Right atrium auricular region (tissue), 2 donors: Measurements from ENCODE around the gene LRCH3. TPM values are rescaled to one million over a fixed set of nuclear protein-coding genes. Genes with fewer than 3 reads are reported as not detected.

Experiments
- DNase-seq: peaks from one replicate; pipeline ENCODE4 v3.0.0-alpha.2; 2019; ENCODE audit warnings: low spot score
- H3K27ac ChIP-seq, 2 donors: fragments of 200-600 bp; sonication (generic); 1 replicate in 1 of 2; 2 replicates in 1 of 2; pipeline ENCODE4 v1.5.1; 2016 to 2019
- H3K27me3 ChIP-seq, 2 donors: fragments of 200-600 bp; sonication (generic); one replicate each; pipeline versions ENCODE4 v1.5.1 to v1.6.0; 2017 to 2019
- H3K36me3 ChIP-seq: fragments of 200-600 bp; sonication (generic); one replicate; pipeline ENCODE4 v1.5.1; 2016
- H3K4me1 ChIP-seq, 2 donors: fragments of 200-600 bp; sonication (generic); one replicate each; pipeline versions ENCODE4 v1.5.1 to v1.6.0; 2017 to 2019
- H3K4me3 ChIP-seq, 2 donors: fragments of 200-600 bp; sonication (generic); 1 replicate in 1 of 2; 2 replicates in 1 of 2; pipeline ENCODE4 v1.5.1; 2017 to 2019; ENCODE audit warnings: mild to moderate bottlenecking in 1 of 2, moderate library complexity in 1 of 2
- H3K9me3 ChIP-seq, 2 donors: fragments of 200-600 bp; sonication (generic); one replicate each; pipeline ENCODE4 v1.5.1; 2019
- CTCF ChIP-seq, 2 donors: fragments of 200-600 bp; sonication (generic); IDR thresholded peaks; one replicate each; pipeline ENCODE4 v1.5.1; 2019; ENCODE audit warnings: antibody characterized with exemption in 2 of 2
- total RNA-seq, 2 donors: library from RNA; depleted of rRNA; stranded (reverse); fragments of >200 nt; gene quantifications; one replicate each; pipeline ENCODE4 v1.1.0, GENCODE V29; 2016

The LRCH3 gene
- total RNA-seq, 2 donors from 2014 or later: 22.2 to 23.4 TPM

DNA sequence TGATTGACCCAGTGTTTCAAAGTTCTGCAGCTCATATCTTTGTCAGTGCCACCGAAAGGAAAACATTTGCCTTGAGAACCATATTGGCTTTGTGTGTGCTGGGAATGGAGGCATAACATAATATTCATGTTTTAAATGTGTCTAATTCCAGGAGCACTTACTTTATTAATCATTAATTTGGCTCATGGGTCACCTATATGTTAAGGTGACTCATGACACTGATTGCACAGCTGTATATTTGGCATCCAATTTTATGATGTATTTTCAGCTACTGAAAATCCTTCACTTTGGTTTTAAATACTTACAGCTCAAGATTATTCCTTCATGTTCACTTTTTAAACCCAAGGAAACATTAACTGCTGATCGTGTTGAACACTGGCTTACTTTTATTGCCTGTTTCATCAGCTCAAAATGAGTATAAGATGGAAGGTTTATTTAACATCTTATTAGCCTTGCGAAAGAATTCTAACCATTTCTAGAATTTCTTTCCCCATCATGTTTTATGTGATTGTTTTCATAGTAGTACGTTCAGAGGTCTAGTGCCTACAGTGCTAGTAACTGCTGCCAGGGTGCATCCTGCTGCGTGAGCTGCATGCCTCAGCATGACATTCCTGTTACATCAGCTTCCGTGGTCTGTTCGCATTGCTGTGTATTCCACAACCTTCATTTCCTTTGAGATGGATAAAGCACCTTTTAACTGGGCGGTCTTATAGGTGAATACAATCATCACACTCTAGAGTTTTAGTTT lies 63.7 kb downstream of the LRCH3 start:
- Histone ChIP-seq H3K27ac (no peak overlapping the region), H3K9me3 (no peaks in the 10 kb centered on the region), H3K4me1 (no peaks in the 10 kb centered on the region), H3K36me3 (peaks cover 45% of the 10 kb centered on the region), H3K27me3 (no peaks in the 10 kb centered on the region), H3K4me3 (no peak overlapping the region)
- no peak for DNase-seq
- TF ChIP-seq CTCF (IDR thresholded peaks at IDR 0.05): no peak

- Histone ChIP-seq H3K27ac (no peak overlapping the region), H3K9me3 (no peaks in the 10 kb centered on the region), H3K4me3 (no peak overlapping the region), H3K36me3 (peaks cover 45% of the 10 kb centered on the region), H3K4me1 (no peaks in the 10 kb centered on the region), H3K27me3 (no peaks in the 10 kb centered on the region)
- no peak for TF ChIP-seq CTCF (IDR thresholded peaks at IDR 0.05)
- DNase-seq: no peak
These were observed 64.5 kb downstream of the LRCH3 start for GRCh38 chr3:197855571-197855970.

DNA sequence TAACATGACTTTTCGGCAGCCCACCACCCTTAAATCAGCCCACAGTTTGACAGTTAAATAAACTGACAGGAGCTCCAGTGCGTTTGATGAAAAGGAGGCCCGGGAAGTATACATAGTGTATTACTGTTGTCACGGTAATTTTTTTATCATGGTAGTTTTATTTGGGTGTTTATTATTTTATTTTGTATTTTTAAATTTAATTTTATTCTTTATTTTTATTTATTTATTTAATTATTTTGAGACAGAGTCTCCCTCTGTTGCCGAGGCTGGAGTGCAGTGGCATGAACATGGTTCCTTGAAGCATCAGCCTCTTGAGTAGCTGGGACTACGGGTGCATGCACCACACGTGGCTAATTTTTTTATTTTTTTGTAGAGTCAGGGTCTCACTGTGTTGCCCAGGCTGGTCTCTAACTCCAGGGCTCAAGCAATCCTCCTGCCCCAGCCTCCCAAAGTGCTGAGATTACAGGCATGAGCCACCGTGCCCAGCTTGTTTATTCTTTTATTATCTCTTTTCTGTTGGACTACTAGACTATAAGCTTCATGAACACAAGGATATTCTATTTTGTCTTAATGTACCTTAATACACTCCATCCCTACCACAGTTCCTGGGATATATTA lies 65.3 kb downstream of the LRCH3 start:
- Histone ChIP-seq H3K9me3 (no peaks in the 10 kb centered on the region), H3K27me3 (no peaks in the 10 kb centered on the region), H3K4me1 (no peaks in the 10 kb centered on the region), H3K36me3 (peaks cover 45% of the 10 kb centered on the region), H3K4me3 (no peak overlapping the region), H3K27ac (no peak overlapping the region)
- no peak for DNase-seq
- TF ChIP-seq CTCF (IDR thresholded peaks at IDR 0.05): no peak

DNA sequence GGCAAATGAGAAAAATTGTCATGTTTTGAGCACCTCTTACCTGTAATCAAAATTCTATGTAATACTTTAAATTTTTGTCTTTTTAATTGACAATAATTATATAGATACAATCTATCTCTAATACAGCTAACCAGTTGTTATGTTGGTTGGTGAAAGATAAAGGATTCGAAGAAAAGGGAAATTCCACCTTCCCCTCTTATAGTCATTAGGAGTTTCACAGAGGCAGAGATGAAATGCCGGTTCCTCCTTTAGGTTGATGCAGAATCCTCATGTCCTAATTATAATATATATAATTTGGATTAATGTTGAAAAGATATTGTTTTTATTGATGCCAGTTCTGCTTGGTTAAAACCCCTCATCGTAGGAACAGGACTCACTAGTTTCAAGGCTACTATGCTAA lies 67.1 kb downstream of the LRCH3 start:
- peaks cover 31% of the 10 kb centered on the region for H3K36me3 ChIP-seq
- no peaks in the 10 kb centered on the region for H3K4me1 ChIP-seq
- no peak overlapping the region for H3K4me3 ChIP-seq
- no peaks in the 10 kb centered on the region for H3K9me3 ChIP-seq
- DNase-seq: no peak
- no peak overlapping the region for H3K27ac ChIP-seq
- no peak for TF ChIP-seq CTCF (IDR thresholded peaks at IDR 0.05)
- no peaks in the 10 kb centered on the region for H3K27me3 ChIP-seq

DNA sequence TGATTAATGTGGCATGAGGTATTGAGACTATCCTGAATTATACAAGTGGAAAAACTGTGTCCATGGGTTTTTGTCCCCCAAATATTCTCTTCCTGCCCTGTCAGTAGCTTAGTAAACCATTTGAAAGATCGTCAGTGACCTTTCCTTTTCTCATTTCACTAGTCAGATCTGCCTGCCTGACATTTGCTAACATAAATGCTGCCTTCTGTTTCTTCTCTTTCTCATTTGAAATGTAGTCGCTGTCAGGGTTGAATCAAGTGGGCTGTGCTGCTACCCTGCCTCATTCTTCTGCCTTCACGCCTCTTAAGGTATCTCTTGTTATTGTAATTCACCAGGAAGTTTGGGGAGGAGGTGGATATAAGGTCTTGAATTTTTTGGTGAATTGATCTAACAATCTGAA lies 67.5 kb downstream of the LRCH3 start:
- H3K9me3 ChIP-seq: no peaks in the 10 kb centered on the region
- DNase-seq: no peak
- H3K27ac ChIP-seq: no peak overlapping the region
- H3K4me1 ChIP-seq: no peaks in the 10 kb centered on the region
- H3K36me3 ChIP-seq: peaks cover 27% of the 10 kb centered on the region
- TF ChIP-seq CTCF (IDR thresholded peaks at IDR 0.05): no peak
- H3K27me3 ChIP-seq: no peaks in the 10 kb centered on the region
- no peak overlapping the region for H3K4me3 ChIP-seq
